Esophagus (tissue), 2 donors: ENCODE measurements around the gene CDHR1. TPM values are rescaled to one million over a fixed set of nuclear protein-coding genes. Genes with fewer than 3 reads are reported as not detected.
A peak's percentile ranks its signal among the peaks of the same experiment; 100 is the strongest.
"Not testable (repeated sequence)": the region's sequence is repeated elsewhere in the genome, so short reads cannot be mapped to it uniquely, and the experiment has no call there.

Experiments used
- H3K27ac ChIP-seq, 2 donors: one replicate each; pipeline ENCODE4 v1.5.1; 2013; ENCODE audit warnings: low read depth in 2 of 2, mild to moderate bottlenecking in 2 of 2, inconsistent platforms in 1 of 2, low read length in 1 of 2, moderate library complexity in 1 of 2
- H3K27me3 ChIP-seq, 2 donors: one replicate each; pipeline ENCODE4 v1.6.1; 2013; ENCODE audit warnings: low read length in 2 of 2, control low read depth in 1 of 2, mild to moderate bottlenecking in 1 of 2; ENCODE audit not compliant: insufficient read depth in 2 of 2, control insufficient read depth in 1 of 2
- H3K36me3 ChIP-seq, 2 donors: one replicate each; pipeline ENCODE4 v1.6.1; 2013; ENCODE audit warnings: low read length in 1 of 2; ENCODE audit not compliant: control insufficient read depth in 2 of 2, insufficient read depth in 2 of 2
- H3K4me1 ChIP-seq, 2 donors: one replicate each; pipeline ENCODE4 v1.6.1; 2013; ENCODE audit warnings: low read length in 1 of 2; ENCODE audit not compliant: control insufficient read depth in 2 of 2, insufficient read depth in 2 of 2
- H3K4me3 ChIP-seq, 2 donors: one replicate each; pipeline ENCODE4 v1.5.1; 2013; ENCODE audit warnings: low read length in 2 of 2, mild to moderate bottlenecking in 2 of 2, low read depth in 1 of 2, moderate library complexity in 1 of 2
- H3K9me3 ChIP-seq, 2 donors: one replicate each; pipeline ENCODE4 v1.6.1; 2013; ENCODE audit warnings: mild to moderate bottlenecking in 2 of 2, low read depth in 1 of 2, low read length in 1 of 2, moderate library complexity in 1 of 2; ENCODE audit not compliant: control insufficient read depth in 2 of 2, insufficient read depth in 1 of 2
- WGBS, 2 donors: extraction: QIAGEN DNeasy Blood & Tissue Kit; methylation state at CpG; one replicate each; pipeline ENCODE4 v1.1.7; 2013; 5-methylcytosine and 5-hydroxymethylcytosine counted together
- polyA plus RNA-seq, 2 donors: library from polyadenylated mRNA; stranded (reverse); fragments of 200-250 nt; gene quantifications; one replicate each; pipeline ENCODE4 v1.2.3, GENCODE V29; 2013
- donor health status: healthy with polysubstance abuse.
- donor health status: Bipolar disorder and iron deficiency.

The CDHR1 gene
- polyA plus RNA-seq, result 10 to 100 TPM in 1 of 2 donors, 1 to 10 TPM in 1; 5.0 to 16.1 TPM

GRCh38 chr10:84194424-84195043, at the start of gene CDHR1:
CDHR1 (plus strand) TSS chr10:84194537; CDS start chr10:84194761, 224 bp downstream.
- Histone ChIP-seq H3K4me1 (peaks cover 16 to 23% of the 10 kb centered on the region in 2 donors), H3K27ac (no peak within 1 kb of the TSS), H3K4me3 (peak within 1 kb of the TSS; percentile 54 to 56), H3K36me3 (no peaks in the 10 kb centered on the region), H3K27me3 (no peaks in the 10 kb centered on the region), H3K9me3 (no peaks in the 10 kb centered on the region)
- WGBS, 2 donors, result 0 to 1% methylated on average over 41 to 61 of the region's 61 CpGs

GRCh38 chr10:84147347-84147746, 47.0 kb upstream of the CDHR1 start:
- H3K27me3 ChIP-seq, result no peaks in the 10 kb centered on the region
- no peaks in the 10 kb centered on the region for H3K9me3 ChIP-seq
- peaks cover 7 to 11% of the 10 kb centered on the region in 2 donors for H3K36me3 ChIP-seq

DNA sequence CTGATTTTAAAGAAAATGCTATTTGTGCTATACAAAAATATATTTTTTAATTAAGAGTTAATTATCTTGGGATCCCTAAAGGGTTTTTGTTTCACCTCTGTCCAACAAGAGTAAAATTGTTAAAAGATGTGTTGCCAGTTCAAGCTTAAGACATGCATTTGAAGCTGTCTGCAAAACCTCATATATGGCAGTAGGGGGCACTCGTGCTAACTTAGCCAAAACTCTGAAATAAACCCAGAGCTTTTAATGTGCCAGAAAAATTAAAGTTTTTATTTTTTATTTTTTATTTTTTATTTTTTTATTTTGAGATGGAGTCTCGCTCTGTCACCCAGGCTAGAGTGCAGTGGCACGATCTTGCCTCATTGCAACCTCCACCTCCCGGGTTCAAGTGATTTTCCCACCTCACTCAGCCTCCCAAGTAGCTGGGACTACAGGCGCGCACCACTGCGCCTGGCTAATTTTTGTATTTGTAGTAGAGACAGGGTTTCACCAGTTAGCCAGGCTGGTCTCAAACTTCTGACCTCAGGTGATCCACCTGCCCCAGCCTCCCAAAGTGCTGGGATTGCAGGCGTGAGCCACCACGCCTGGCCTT, 46.2 kb upstream of the CDHR1 start:
- peaks cover 7 to 11% of the 10 kb centered on the region in 2 donors for H3K36me3 ChIP-seq
- H3K9me3 ChIP-seq, H3K27ac ChIP-seq, H3K4me1 ChIP-seq, H3K4me3 ChIP-seq, H3K27me3 ChIP-seq: not testable (repeated sequence)
- WGBS, 2 donors, result 83 to 84% methylated on average over 9 of the region's 9 CpGs

More at GRCh38 chr10:84147347-84147746, 47.0 kb upstream of the CDHR1 start:
- no peak overlapping the region for H3K27ac ChIP-seq
- no peaks in the 10 kb centered on the region for H3K4me1 ChIP-seq
- no peak overlapping the region for H3K4me3 ChIP-seq

DNA sequence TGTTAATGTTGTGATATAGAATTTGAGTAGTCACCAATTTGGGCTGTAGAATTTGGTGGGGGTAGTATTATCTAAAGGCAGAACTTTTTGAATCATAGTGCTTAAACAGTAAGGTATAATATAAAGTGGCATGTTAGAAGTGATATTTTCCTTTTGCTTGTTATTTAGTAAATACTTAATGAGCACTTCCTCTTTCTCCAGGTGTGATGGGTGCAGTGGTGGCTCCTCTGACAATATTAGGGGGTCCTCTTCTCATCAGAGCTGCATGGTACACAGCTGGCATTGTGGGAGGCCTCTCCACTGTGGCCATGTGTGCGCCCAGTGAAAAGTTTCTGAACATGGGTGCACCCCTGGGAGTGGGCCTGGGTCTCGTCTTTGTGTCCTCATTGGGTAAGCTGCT, 44.5 kb upstream of the CDHR1 start:
- Histone ChIP-seq H3K27ac (no peak overlapping the region), H3K4me3 (no peak overlapping the region), H3K27me3 (no peaks in the 10 kb centered on the region), H3K4me1 (no peaks in the 10 kb centered on the region), H3K36me3 (peaks cover 7 to 11% of the 10 kb centered on the region in 2 donors), H3K9me3 (no peaks in the 10 kb centered on the region)
- WGBS, 2 donors, result 94 to 98% methylated on average over 2 of the region's 2 CpGs

DNA sequence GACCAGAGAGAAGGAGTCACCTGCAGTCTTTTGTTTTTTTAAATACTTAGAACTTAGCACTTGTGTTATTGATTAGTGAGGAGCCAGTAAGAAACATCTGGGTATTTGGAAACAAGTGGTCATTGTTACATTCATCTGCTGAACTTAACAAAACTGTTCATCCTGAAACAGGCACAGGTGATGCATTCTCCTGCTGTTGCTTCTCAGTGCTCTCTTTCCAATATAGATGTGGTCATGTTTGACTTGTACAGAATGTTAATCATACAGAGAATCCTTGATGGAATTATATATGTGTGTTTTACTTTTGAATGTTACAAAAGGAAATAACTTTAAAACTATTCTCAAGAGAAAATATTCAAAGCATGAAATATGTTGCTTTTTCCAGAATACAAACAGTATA, 41.6 kb upstream of the CDHR1 start:
- H3K27ac ChIP-seq, result no peak overlapping the region
- peaks cover 4 to 14% of the 10 kb centered on the region in 2 donors for H3K36me3 ChIP-seq
- H3K27me3 ChIP-seq, result no peaks in the 10 kb centered on the region
- no peaks in the 10 kb centered on the region for H3K4me1 ChIP-seq
- H3K9me3 ChIP-seq, result no peaks in the 10 kb centered on the region
- H3K4me3 ChIP-seq, result no peak overlapping the region

DNA sequence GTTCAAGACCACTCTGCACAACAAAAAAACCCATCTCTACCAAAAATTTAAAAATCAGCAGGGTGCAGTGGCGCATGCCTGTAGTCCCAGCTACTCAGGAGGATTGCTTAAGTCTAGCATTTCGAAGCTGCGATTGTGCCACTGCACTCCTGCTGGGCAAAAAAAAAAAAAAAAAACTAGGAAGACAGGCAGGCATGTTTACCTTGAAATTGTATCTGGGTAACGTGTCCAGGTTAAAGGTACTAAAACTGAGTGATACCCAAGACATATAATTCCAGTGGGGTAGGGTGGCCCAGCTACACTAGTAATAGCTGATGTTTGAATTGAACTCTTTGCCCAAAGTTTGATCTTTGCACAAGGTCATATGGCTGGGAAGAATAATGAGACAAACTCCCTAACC, 38.8 kb upstream of the CDHR1 start:
- Histone ChIP-seq H3K9me3 (no peaks in the 10 kb centered on the region), H3K4me1 (peaks cover 0 to 3% of the 10 kb centered on the region in 2 donors), H3K4me3 (no peak overlapping the region), H3K27ac (no peak overlapping the region), H3K36me3 (peaks cover 4 to 9% of the 10 kb centered on the region in 2 donors), H3K27me3 (no peaks in the 10 kb centered on the region)
- WGBS, 2 donors, result 93 to 97% methylated on average over 4 of the region's 4 CpGs

DNA sequence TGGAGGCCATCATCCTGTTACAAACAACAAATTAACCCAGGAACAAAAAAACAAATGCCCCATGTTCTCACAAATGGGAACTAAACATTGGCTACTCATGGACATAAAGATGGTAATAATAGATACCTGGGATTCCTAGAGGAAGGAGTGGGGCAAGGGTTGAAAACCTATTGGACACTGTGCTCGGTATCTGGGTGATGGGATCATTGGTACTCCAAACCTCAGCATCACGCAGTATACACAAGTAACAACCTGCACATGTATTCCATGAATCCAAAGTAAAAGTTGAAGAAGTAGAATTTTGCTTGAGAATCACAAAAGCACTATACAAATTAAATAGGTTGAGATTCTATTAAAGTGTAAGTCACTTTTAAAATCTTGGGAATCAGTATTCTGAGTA, 38.3 kb upstream of the CDHR1 start:
- H3K27me3 ChIP-seq, result no peaks in the 10 kb centered on the region
- 88 to 93% methylated on average over 2 of the region's 2 CpGs for WGBS, 2 donors
- H3K27ac ChIP-seq, result no peak overlapping the region
- H3K36me3 ChIP-seq, result peaks cover 1 to 7% of the 10 kb centered on the region in 2 donors
- H3K9me3 ChIP-seq, result no peaks in the 10 kb centered on the region
- H3K4me3 ChIP-seq, result no peak overlapping the region
- H3K4me1 ChIP-seq, result peaks cover 0 to 3% of the 10 kb centered on the region in 2 donors

DNA sequence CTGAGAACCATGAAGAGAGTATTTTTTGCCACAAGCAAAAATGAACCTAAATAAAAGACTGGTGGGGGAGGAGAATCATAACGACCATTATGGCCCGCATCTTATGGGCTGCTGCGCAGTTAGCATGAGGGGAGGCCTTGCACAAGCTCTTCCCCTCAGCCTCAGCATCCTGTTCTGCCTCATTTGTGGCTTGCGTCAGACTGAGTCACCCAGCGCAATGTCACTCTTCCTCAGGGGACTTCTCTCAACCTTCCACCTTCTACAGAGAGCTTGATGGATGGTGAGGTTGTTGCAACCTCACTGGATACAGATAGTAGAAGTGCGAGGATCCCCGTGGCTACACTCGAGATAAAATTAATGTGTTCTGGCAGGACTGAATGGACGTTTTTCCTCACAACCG, 37.6 kb upstream of the CDHR1 start:
- no peaks in the 10 kb centered on the region for H3K9me3 ChIP-seq
- peaks cover 0 to 6% of the 10 kb centered on the region in 2 donors for H3K36me3 ChIP-seq
- H3K4me1 ChIP-seq, result peaks cover 0 to 3% of the 10 kb centered on the region in 2 donors
- H3K27ac ChIP-seq, result peak overlapping the region in 1 of 2 donors; percentile 30
- WGBS, 2 donors, result 64 to 65% methylated on average over 10 of the region's 10 CpGs
- H3K27me3 ChIP-seq, result no peaks in the 10 kb centered on the region
- H3K4me3 ChIP-seq, result no peak overlapping the region

DNA sequence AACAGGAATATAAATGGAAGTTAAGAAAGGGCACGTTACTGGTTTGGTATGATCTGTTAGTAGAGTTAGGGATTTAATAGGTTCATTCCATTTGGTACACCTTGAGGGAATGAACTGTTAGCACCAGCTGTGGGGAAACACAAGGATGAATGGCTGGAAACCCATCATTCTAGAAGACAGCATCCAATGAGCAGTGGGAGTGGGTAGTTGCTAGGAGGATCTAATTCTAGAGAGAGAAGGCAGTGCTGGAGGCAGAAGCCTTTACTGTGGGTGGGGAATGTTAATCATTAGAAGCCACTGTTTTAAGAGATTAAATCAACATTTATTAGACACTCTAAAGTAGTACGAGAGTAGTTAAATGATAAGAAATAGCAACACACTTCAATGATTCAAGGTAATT, 36.3 kb upstream of the CDHR1 start:
- WGBS, 2 donors, result 65 to 85% methylated on average over 2 of the region's 2 CpGs
- peaks cover 0 to 3% of the 10 kb centered on the region in 2 donors for H3K4me1 ChIP-seq
- no peak overlapping the region for H3K27ac ChIP-seq
- no peaks in the 10 kb centered on the region for H3K9me3 ChIP-seq
- peaks cover 0 to 6% of the 10 kb centered on the region in 2 donors for H3K36me3 ChIP-seq
- no peak overlapping the region for H3K4me3 ChIP-seq
- no peaks in the 10 kb centered on the region for H3K27me3 ChIP-seq

DNA sequence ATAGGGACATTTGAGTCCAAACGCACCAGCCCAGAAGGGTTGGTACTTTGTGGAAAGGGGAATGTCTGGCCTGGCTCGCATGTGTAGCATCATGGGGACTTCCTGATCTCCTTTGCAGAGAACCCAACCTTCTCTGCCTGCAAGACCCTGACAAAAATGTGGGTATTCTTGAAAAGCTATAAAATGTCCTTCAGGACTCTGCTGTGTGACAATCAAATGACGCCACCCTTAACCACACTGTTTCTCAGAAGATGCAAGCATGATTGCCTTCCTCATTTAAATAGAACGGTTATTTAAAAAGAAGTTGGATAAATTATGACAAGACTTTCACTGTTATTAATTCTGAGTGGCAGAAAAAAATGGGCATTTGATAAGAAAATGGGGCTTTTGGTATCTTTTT, 35.8 kb upstream of the CDHR1 start:
- H3K36me3 ChIP-seq, result peaks cover 0 to 6% of the 10 kb centered on the region in 2 donors
- WGBS, 2 donors, result 72 to 78% methylated on average over 4 of the region's 4 CpGs
- H3K4me1 ChIP-seq, result peaks cover 0 to 3% of the 10 kb centered on the region in 2 donors
- no peaks in the 10 kb centered on the region for H3K9me3 ChIP-seq
- no peaks in the 10 kb centered on the region for H3K27me3 ChIP-seq
- H3K4me3 ChIP-seq, result no peak overlapping the region
- peak overlapping the region in 1 of 2 donors; percentile 73 for H3K27ac ChIP-seq
